Activated naive CD4-positive, alpha-beta T cell treated with anti-CD3 and anti-CD28 coated beads, Interleukin-2, amount 10 ng/mL, durations not matched to agents 7 days and 5 days (primary cell): Measurements from ENCODE around the gene DENND5A.
"Not testable (repeated sequence)": the region's sequence is repeated elsewhere in the genome, so short reads cannot be mapped to it uniquely, and the experiment has no call there.

Experiments
- CTCF ChIA-PET: fragments of 350-600 bp; sonication (Branson Sonifier 250); formaldehyde crosslinking; loops from one replicate; lab custom pipeline; 2021; ENCODE audit warnings: antibody characterized with exemption; lab: Charles Lee
- DNase-seq: peaks from one replicate; pipeline ENCODE4 v3.0.0-alpha.2; 2020
- H3K27ac Mint-ChIP-seq: one replicate; pipeline ENCODE4 v1.8.0; 2021; ENCODE audit warnings: mild to moderate bottlenecking, moderate library complexity, mixed read lengths
- H3K27me3 Mint-ChIP-seq: one replicate; pipeline ENCODE4 v1.8.0; 2021; ENCODE audit warnings: mild to moderate bottlenecking, mixed read lengths
- H3K36me3 Mint-ChIP-seq: one replicate; pipeline ENCODE4 v1.8.0; 2021; ENCODE audit warnings: mixed read lengths
- H3K4me1 Mint-ChIP-seq: one replicate; pipeline ENCODE4 v1.8.0; 2021; ENCODE audit warnings: mixed read lengths
- H3K4me3 Mint-ChIP-seq: one replicate; pipeline ENCODE4 v1.8.0; 2021; ENCODE audit warnings: mild to moderate bottlenecking, moderate library complexity, mixed read lengths
- H3K9me3 Mint-ChIP-seq: one replicate; pipeline ENCODE4 v1.8.0; 2021; ENCODE audit warnings: mixed read lengths

Gene DENND5A

DNA sequence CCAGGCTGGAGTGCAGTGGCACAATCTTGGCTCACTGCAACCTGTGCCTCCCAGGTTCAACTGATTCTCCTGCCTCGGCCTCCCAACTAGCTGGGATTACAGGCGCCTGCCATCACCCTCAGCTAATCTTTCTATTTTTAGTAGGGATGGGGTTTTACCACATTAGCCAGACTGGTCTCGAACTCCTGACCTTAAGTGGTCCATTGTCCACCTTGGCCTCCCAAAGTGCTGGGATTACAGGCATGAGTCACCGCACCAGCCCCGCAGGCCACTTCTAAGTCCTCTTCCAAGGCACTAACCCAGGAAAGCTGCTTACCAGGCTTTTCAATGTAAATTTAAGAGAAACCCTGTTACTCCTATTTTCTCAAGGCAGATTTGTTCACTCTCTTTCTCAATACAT, 50.4 kb downstream of the DENND5A start:
- H3K27me3 Mint-ChIP-seq: no peaks in the 10 kb centered on the region
- no peak overlapping the region for H3K27ac Mint-ChIP-seq
- no peak for DNase-seq
- CTCF ChIA-PET: interaction anchor here (1.1 to 1.5 kb wide), 2 partner anchors 32 to 292 kb away, joined by 3 read pairs; no protein-coding TSS in a partner anchor
- H3K4me1 Mint-ChIP-seq: peaks cover 57% of the 10 kb centered on the region
- H3K36me3 Mint-ChIP-seq: peaks cover 1% of the 10 kb centered on the region
- no peaks in the 10 kb centered on the region for H3K9me3 Mint-ChIP-seq
- H3K4me3 Mint-ChIP-seq: no peak overlapping the region

DNA sequence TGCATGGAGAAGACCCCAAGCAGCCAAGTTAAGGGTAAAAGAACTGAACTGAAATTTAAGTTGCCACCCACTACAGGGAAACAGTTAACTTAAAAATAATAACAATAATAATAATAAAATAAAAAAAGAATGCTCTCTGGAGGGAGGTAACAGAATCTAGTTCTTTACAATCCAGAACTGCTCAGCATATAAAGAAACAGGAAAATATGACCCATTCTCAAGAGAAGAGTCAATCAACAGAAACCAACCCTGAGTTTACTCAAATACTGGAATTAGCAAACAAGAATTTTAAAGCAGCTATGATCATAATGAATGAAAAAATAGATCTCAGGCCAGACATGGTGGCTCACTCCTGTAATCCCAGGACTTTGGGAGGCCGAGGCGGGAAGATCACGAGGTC, 53.8 kb downstream of the DENND5A start:
- H3K4me1 Mint-ChIP-seq: peaks cover 68% of the 10 kb centered on the region
- CTCF ChIA-PET: interaction anchor here (1.0 kb wide), 1 partner anchor 20 kb away, joined by 4 read pairs; no protein-coding TSS in a partner anchor
- peaks cover 3% of the 10 kb centered on the region for H3K36me3 Mint-ChIP-seq
- peak overlapping the region; percentile 30 for H3K27ac Mint-ChIP-seq
- H3K4me3 Mint-ChIP-seq: no peak overlapping the region
- H3K27me3 Mint-ChIP-seq: no peaks in the 10 kb centered on the region
- DNase-seq: no peak
- no peaks in the 10 kb centered on the region for H3K9me3 Mint-ChIP-seq

DNA sequence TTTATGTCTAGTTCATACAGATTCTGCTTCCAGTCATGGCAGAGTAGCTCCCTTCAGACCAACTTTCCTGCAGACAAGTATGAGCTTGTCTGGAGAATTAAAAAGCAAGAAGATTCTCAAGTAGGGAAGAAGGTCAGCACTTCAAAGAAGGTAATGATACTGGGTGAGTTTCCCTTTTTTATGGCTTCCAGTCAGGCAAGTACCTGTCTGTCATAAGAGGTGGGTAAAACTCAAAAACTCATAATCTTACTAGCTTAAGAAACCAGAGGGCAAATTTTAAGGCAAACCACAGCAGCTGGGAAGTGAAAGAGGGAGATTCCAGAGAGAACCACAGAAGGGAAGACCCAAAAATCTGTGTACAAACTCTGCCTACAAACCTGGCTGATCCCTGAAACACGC, 54.2 kb downstream of the DENND5A start:
- Mint-ChIP-seq H3K4me3 (no peak overlapping the region), H3K4me1 (peaks cover 64% of the 10 kb centered on the region), H3K27me3 (no peaks in the 10 kb centered on the region), H3K36me3 (peaks cover 3% of the 10 kb centered on the region), H3K9me3 (no peaks in the 10 kb centered on the region), H3K27ac (no peak overlapping the region)
- no peak for DNase-seq
- CTCF ChIA-PET: interaction anchor here (1.0 kb wide), 1 partner anchor 21 kb away, joined by 4 read pairs; no protein-coding TSS in a partner anchor

DNA sequence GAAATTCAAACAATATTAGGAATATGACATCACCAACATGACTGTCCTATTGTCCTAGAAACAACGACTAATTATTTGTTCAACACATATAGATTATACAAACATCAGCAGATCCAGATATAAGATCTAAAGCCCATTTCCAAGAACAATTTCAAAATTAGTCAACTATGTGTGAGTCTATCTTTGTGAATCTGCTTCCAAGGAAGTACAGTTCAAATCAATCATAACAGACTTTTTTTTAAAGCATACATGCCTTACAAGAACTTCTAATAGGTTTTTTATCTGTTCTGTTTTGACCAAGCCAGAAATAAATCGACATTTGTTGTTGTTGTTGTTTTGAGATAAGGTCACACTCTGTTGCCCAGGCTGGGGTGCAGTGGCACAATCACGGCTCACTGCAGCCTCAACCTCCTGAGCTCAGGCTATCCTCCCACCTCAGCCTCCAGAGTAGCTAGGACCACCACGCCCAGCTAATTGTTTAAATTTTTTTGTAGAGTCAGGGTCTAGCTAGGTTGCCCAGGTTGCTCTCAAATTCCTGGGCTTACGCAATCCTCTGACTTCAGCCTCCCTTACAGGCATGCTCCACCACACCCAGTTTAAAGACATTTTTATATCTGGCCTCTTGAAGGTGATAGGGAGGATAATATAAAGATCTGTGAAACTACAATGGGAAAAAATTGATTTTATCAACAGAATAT, 54.8 kb downstream of the DENND5A start:
- Mint-ChIP-seq H3K27me3 (no peaks in the 10 kb centered on the region), H3K27ac (no peak overlapping the region), H3K9me3 (no peaks in the 10 kb centered on the region), H3K36me3 (peaks cover 3% of the 10 kb centered on the region), H3K4me3 (no peak overlapping the region), H3K4me1 (peaks cover 58% of the 10 kb centered on the region)
- no peak for DNase-seq
- CTCF ChIA-PET: interaction anchor here (1.0 kb wide), 1 partner anchor 21 kb away, joined by 4 read pairs; no protein-coding TSS in a partner anchor

DNA sequence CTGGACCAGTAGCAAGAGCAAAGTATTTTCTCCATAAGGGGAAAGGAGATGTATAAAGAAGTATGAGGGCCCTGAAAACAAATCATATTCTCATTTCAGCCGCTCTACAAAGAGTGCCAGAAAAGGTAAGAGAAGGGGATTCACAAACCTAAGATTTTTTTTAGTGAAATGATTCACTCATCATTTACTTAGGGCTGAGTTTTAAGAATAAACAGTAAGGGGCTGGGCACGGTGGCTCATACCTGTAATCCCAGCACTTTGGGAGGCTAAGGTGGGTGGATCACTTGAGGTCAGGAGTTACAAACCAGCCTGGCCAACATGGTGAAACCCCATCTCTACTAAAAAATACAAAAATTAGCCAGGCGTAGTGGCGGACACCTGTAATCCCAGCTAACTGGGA, 55.5 kb downstream of the DENND5A start:
- not testable (repeated sequence) for H3K27me3 Mint-ChIP-seq, H3K27ac Mint-ChIP-seq, DNase-seq, H3K9me3 Mint-ChIP-seq, H3K36me3 Mint-ChIP-seq, H3K4me3 Mint-ChIP-seq
- CTCF ChIA-PET: interaction anchor here (1.1 kb wide), 1 partner anchor 44 kb away, joined by 3 read pairs; no protein-coding TSS in a partner anchor
- H3K4me1 Mint-ChIP-seq: peaks cover 50% of the 10 kb centered on the region

DNA sequence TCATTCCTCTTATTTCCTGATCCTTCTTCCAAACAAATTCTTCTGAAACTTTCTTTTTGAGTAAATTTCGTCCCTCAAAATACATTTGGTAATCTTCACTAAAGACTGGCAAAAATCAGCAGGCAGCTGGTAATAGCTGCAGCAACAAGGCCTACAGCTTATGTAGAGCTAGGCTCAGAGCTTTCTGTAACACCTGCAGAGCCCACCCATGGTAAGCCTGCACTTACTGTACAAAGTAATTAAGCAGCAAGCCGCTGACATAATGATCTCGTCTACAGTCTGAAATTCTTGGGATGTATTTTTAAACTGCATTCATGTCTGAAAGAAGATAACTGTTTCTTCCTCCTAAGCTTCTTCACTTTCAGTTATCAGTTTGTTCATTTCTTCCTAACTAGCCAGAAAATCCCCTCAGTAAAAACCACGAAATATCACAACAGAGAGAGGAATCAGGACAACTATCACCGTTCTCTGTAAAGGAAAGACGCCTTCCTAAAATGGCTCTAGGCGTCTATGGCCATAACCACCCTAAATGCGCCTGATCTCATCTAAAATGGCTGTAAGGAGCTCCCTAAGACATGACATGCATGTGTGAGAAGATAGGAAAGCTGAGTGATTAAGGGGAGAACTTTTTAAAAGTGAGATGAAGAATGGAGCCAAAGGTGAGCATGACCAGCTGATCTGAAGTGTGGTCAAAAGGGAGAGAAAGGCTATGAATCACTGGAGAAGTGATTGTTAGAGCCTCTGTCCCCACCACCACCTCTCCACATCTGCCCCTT, 56.2 kb downstream of the DENND5A start:
- H3K9me3 Mint-ChIP-seq: no peaks in the 10 kb centered on the region
- DNase-seq: no peak
- H3K4me1 Mint-ChIP-seq: peaks cover 46% of the 10 kb centered on the region
- CTCF ChIA-PET: interaction anchor here (1.1 kb wide), 1 partner anchor 45 kb away, joined by 3 read pairs; no protein-coding TSS in a partner anchor
- H3K36me3 Mint-ChIP-seq: peaks cover 7% of the 10 kb centered on the region
- no peaks in the 10 kb centered on the region for H3K27me3 Mint-ChIP-seq
- no peak overlapping the region for H3K27ac Mint-ChIP-seq
- no peak overlapping the region for H3K4me3 Mint-ChIP-seq

DNA sequence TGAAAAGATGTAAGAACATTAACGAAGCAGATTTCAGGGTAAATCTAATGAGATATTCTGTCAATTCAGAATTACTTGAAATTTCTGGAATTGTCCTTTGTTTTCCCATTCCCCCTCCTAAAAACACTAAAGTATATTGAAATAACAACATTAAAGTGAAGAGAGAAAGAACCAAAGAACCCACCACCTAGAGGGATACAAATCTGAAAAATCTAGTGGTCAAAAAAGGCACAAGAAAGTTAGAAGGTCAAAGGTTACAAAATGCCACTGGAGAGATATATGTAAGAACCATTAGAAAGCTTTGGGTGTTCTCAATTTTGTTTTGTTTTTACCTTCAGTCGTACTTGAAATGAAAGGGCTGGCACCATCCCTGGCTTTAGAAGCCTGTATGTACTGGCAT, 57.9 kb downstream of the DENND5A start:
- no peak overlapping the region for H3K27ac Mint-ChIP-seq
- CTCF ChIA-PET: no interaction called here
- no peak for DNase-seq
- peaks cover 45% of the 10 kb centered on the region for H3K4me1 Mint-ChIP-seq
- peaks cover 18% of the 10 kb centered on the region for H3K36me3 Mint-ChIP-seq
- no peaks in the 10 kb centered on the region for H3K27me3 Mint-ChIP-seq
- H3K4me3 Mint-ChIP-seq: no peak overlapping the region
- no peaks in the 10 kb centered on the region for H3K9me3 Mint-ChIP-seq

DNA sequence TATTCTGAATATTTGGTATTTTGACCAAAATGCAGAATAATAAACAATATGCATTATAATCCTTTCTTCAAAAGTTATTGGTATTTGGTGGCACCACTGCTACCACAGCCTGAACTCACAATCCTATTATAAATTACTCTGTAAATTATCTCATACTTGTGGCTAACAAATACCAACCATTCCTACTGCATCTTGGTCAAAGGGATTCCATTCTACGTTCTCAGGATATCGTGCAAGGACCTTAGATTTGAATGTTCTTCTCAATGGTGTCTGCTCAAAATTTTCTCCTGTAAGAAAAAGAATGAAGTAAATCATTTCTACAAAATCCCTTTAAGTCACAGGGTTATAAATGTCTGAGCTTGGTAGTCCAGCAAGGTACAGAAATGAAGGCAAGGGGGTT, 58.7 kb downstream of the DENND5A start:
- H3K36me3 Mint-ChIP-seq: peaks cover 22% of the 10 kb centered on the region
- no peak overlapping the region for H3K27ac Mint-ChIP-seq
- DNase-seq: no peak
- CTCF ChIA-PET: interaction anchor here (0.8 kb wide), 1 partner anchor 12 kb away, joined by 3 read pairs; no protein-coding TSS in a partner anchor
- no peaks in the 10 kb centered on the region for H3K9me3 Mint-ChIP-seq
- no peaks in the 10 kb centered on the region for H3K27me3 Mint-ChIP-seq
- H3K4me1 Mint-ChIP-seq: peaks cover 42% of the 10 kb centered on the region
- H3K4me3 Mint-ChIP-seq: no peak overlapping the region

DNA sequence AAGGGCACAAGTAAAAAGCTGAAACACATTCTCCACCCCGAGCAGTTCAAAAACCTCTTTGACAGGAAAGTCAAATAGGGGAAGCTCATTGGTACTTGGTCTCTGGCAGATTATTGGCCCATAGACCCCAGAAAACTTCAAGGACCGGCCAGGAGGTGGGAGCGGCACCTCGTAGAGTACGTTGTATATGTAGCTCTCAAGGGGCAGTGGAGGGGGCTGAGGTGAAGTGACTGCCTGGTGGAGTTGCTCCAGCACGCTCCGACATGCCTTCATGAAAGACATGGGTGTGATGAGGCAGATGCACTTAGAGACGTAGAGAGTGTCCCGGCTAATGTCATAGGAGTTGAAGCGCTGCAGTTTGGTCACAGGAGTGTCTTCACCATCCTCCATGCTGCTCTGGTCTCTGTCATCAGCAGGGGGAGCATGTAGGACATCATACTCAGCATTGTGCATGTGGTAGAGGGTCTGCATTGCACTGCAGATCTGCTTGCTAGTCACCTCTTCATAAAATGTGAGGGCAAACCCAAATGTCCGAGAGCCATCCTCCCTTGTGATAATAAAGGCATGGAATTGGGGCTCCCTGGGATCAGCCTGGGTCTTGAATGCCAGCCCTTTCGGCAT, 61.3 kb downstream of the DENND5A start:
- Mint-ChIP-seq H3K27ac (no peak overlapping the region), H3K27me3 (no peaks in the 10 kb centered on the region), H3K36me3 (peaks cover 29% of the 10 kb centered on the region), H3K4me3 (no peak overlapping the region), H3K4me1 (peaks cover 15% of the 10 kb centered on the region), H3K9me3 (no peaks in the 10 kb centered on the region)
- DNase-seq: peak; percentile 35
- CTCF ChIA-PET: interaction anchor here (0.7 to 1.6 kb wide), 5 partner anchors 12 to 302 kb away, joined by 3 to 4 read pairs (median 4); no protein-coding TSS in a partner anchor

DNA sequence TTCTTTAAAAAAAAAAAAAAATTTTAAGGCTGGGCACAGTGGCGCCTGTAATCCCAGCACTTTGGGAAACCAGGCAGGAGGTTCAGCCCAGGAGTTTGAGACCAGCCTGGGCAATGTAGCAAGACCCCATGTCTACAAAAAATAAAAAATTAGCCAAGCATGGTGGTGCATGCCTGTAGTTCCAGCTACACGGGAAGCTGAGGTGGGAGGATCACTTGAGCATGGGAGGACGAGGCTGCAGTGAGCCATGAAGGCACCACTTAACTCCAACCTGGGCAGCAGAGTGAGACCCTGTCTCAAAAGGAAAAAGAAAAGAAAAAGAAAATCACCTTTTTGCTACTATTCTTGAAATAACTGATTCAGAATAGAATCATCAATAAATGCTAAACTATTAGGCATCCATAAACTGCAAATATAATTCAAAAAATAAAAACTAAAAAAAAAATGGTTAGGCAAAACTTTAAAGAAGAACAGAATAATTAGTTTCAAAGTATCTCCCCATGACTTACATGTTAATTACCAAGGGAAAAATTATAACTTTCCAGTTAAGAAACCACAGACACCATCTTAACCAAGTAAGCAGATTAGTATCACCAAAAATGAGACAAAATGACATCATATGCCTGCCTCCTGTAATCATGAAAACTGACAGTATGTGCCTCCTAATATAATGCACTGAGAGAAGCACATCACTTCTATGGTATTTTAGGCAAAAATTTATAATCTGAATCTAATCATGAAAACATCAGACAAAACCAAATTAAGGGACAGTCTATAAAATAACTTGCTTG, 63.6 kb downstream of the DENND5A start:
- Mint-ChIP-seq H3K9me3 (no peaks in the 10 kb centered on the region), H3K36me3 (peaks cover 31% of the 10 kb centered on the region), H3K27ac (no peak overlapping the region), H3K4me3 (no peak overlapping the region), H3K4me1 (peaks cover 11% of the 10 kb centered on the region), H3K27me3 (no peaks in the 10 kb centered on the region)
- DNase-seq: no peak
- CTCF ChIA-PET: interaction anchor here (1.3 kb wide), 1 partner anchor 211 kb away, joined by 4 read pairs; no protein-coding TSS in a partner anchor

DNA sequence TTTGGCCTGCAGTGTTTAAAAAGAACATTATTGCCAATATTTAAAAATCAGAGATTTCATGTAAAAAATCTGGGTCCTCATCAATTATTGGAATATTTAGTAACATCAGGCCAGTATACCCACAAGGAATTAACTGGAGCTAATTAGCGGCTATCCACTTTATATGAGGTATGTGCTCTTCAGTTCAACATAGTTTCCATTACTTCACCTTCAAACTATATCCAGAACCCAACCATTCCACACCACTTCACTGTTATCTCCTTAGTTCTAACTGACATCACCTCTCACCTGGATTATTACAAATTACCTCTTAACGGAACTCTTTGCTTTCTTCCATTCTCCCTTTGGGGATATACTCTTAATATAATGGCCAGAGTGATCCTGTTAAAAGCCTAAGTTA, 64.7 kb downstream of the DENND5A start:
- Mint-ChIP-seq H3K27me3 (no peaks in the 10 kb centered on the region), H3K9me3 (no peaks in the 10 kb centered on the region), H3K4me3 (no peak overlapping the region), H3K27ac (no peak overlapping the region), H3K4me1 (peaks cover 17% of the 10 kb centered on the region), H3K36me3 (peaks cover 33% of the 10 kb centered on the region)
- CTCF ChIA-PET: no interaction called here
- no peak for DNase-seq

DNA sequence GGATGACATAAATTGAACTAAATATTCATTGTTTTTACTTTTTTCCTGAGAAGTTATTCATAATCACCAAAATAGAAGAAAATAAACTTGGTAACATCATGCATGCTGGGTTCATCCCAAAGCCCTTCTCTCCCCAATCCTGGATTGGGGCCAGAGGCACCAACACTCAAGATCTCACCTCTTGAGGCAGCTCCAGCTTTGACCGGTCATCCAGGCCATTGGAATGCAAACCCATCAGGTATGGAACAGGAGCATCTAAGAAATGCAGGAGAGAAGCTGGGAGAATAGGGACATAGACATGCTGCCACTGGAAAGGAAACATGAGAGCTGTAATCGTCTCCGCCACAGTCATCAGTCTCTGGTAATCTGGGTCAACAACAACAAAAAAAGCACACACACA, 71.8 kb downstream of the DENND5A start:
- Mint-ChIP-seq H3K4me3 (no peak overlapping the region), H3K27ac (no peak overlapping the region)
- CTCF ChIA-PET: interaction anchor here (0.9 kb wide), 1 partner anchor 314 kb away, joined by 3 read pairs; no protein-coding TSS in a partner anchor

DNA sequence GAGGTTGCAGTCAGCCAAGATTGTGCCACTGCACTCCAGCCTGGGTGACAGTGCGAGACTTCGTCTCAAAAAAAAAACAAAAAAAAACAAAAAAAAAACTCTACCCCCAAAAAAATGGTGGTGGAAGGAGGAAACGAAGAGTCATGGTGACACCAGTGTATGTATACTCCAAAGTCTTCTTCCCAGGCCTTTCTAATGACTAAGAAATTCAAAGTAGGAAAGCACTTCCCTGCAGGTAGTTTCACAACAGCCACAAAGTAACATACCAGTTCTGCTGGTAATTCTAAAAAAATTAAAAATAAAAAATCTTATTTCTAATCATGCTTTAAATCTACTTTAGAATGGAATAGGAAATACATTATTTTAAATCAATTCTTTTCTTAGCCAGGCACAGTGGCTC, 72.6 kb downstream of the DENND5A start:
- Mint-ChIP-seq H3K9me3 (peaks cover 13% of the 10 kb centered on the region), H3K27ac (no peak overlapping the region), H3K27me3 (no peaks in the 10 kb centered on the region), H3K36me3 (peaks cover 53% of the 10 kb centered on the region), H3K4me1 (peaks cover 13% of the 10 kb centered on the region), H3K4me3 (no peak overlapping the region)
- DNase-seq: no peak
- CTCF ChIA-PET: no interaction called here

More for the DNA sequence above, 71.8 kb downstream of the DENND5A start:
- Mint-ChIP-seq H3K36me3 (peaks cover 45% of the 10 kb centered on the region), H3K4me1 (peaks cover 13% of the 10 kb centered on the region), H3K27me3 (no peaks in the 10 kb centered on the region), H3K9me3 (peaks cover 13% of the 10 kb centered on the region)
- no peak for DNase-seq
